Ammon's horn (tissue), 1 donor: ENCODE results near the gene SEC14L3.
A peak's percentile ranks its signal among the peaks of the same experiment; 100 is the strongest.
"Not testable (repeated sequence)": the region's sequence is repeated elsewhere in the genome, so short reads cannot be mapped to it uniquely, and the experiment has no call there.

Experiments
- DNase-seq: peaks from one replicate; pipeline ENCODE4 v3.0.0-alpha.2; 2016; ENCODE audit warnings: low spot score

Gene SEC14L3

DNA sequence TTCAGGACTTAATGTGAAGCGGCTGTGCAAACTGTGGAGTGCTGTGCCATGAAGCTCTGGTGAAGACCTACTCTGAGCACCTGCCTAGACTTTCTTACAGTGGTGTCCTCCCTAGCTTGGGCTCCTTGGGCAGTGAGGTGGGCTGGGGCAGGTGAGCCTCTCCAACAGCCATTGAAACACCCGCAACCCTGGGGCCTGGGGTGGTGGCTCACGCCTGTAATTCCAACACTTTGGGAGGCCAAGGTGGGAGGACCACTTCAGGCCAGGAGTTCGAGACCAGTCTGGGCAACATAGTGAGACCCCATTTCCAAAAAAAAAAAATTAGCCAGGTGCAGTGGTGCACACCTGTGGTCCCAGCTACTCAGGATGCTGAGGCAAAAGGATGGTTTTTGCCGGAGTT lies 14.3 kb upstream of the SEC14L3 start:
- DNase-seq, result no peak

DNA sequence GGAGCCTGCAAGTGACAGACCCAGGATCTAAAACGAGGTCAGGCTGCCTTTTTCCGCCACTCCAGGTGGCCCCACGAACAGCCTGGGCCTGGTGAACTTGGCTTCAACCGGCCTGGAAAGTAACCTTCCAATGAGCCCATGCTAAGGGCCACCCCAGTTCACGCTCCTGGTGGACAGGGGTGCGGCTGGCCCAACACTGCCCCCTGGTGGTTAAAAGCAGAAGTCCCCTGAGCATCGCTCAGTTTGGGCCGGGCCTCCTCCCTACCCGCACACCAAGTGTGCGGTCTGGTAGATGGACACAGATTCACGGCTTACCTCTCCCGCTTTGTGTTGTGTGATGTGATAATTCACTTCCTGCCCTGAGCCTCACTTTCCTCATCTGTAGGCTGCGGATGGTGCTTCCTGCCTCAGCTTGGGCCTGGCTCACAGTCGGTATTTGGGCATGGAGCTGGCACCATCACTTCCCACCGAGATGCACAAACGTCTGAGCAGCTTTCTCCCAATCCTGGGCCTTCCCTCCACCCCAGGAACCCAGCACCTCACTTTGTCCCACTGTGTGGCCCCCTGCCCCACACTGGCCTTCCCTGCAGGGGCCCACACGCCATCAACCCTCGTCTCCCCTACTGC lies 13.7 kb upstream of the SEC14L3 start:
- DNase-seq, result peak; percentile 72

DNA sequence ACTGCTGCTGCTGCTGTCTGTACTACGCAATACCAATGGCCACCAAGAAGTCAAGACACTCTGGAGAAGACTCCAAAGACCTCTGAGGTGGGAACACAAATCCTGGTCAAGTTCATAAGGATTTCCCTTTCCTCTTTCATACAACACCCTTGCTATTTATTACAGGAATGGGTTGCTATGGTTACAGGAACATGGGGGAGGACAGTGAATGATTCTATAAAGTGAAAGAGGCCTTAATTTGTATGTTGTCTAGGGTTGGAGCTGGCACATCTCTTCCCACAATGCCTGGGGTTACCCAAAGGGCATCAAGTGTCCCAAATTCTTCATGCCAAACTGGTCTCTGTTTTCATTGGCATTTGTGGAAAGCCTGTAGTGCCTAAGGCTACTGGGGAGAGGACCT lies 11.4 kb upstream of the SEC14L3 start:
- DNase-seq, result peak; percentile 22

DNA sequence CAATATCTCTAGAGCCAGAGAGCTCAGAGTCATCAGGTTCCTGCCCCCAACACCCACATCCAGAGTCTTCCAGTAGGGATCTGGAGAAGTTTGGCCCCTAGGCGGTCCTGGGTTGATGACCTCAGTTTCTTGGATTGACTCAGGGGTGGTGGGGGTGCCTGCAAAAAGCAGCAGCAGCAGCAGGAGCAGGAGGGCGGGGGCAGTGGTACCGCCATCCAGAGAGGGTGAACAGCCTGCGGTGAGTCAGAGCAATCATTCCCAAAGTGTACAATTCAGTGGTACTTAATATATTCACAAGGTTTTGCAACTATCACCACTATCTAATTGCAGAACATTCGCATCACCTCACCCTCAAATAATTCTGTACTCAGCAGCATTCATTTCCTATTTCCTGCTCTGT lies 9.9 kb upstream of the SEC14L3 start:
- DNase-seq, result peak; percentile 64

DNA sequence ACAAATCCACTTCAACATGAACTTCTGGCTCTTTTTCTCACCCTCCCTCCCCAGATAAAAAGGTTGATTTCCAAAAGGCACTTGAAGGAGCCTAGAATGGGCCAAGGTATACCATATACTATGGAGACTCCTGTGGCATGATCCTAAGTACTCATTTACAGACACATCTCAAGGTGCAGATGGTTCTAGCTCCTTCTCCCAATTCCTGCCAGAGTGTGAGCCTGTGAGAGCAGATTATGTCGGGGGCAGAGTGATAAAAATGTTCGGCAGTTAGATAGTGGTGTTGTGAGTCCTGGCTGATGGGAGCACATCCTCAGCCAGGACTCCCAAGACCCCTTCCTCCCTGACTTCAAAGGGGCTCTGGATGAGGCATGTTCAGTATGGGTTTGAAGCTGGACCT lies 8.2 kb upstream of the SEC14L3 start:
- no peak for DNase-seq

DNA sequence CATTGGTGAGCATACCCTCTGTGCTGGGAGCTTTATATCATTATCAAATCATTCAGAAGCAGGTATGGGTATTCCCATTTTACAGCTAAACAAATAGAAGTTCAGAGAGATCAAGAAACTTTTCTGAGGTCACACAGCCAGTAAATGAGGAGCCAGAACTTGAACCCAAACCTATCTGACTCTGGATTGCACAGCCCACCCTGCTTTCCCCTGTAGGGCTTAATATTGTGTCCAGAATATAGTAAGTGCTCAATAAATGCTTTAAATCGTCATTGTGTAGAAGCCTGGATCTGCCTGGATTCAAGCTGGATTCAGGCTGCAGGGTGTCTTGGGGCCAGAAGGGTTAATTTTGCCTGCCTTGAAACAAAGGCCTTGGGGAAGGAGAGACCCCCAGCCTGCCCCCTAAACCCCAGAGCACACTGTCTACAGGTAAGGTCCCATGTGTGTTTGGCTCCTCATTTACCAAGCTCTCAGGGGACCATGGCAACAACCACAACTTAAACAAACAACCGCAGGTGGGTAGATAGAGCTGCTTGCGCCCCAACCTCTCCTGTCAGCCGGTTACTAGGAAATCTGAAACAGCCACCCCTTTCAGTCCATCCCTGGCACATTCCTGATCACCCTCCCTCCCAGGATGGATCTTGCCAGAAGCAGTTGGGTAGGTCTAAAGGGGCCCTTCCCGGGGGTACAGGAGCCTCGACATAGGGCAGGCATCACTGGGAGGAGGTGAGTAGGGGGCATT lies 3.0 kb upstream of the SEC14L3 start:
- DNase-seq, result no peak

DNA sequence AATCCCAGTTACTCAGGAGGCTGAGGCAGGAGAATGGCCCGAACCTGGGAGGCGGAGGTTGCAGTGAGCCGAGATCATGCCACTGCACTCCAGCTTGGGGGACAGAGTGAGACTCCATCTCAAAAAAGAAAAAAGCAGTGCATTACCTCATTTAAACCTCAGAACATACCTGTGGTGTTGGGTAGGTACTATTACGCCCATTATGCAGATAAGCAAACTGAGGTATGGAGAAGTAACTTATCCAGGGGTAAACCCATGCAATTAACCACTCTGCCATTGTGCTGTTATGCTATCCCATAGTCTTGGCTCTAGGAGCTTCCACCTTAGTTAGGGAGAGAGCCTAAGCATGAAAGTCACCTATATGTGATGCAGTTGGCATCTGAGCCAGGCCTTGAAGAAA lies 2.3 kb upstream of the SEC14L3 start:
- DNase-seq, result no peak

DNA sequence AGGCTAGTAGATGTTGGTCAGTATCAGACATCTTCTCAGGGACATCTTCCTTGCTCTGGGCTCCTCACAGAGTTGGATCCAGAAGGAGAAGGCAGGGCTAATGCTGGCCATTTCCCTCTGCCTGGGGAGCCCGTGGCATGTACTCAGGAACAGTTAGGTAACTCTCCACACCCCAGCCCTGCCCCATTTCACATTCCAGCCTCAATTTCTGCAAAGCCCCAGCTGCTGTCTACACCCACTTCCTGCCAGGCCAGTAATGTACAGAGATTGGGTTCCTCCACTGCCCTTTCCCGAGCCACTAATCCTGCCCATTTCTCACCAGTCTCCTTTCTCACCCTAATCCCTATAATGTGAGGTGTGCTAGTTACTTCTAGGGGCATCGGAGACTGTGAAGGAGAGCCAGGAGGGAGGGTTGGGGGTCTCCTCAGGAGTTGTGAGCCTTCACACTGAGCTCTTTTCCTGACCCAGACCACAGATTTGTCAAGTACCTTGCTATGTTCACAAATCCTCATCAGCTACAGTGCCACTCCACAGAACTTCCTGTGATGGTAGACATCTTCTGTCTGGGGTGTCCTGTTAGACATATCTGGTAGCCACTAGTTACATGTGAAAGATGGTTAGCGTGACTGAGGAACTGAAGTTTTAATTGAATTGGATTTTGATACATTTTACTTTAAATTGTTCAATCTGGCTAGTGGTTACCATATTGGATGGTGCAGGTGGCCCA lies 1.3 kb upstream of the SEC14L3 start:
- DNase-seq, result no peak

DNA sequence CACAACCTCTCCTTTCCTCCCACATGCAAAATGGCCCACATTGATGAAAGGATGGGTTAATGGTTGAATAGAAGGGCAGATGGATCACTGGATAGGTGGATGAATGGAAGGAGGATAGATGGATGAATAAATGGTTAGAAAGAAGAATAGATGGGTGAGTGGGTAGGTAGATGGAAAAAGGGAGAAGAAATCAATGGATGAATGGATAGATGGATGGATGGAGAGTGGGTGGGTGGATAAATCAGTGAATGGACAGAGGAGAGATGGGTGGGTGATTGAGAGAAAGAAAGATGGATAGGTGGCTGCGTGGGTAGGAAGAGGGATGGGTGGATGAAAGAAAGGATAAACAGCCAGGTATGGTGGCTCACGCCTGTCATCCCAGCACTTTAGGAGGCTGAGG lies 1.2 kb downstream of the SEC14L3 start:
- DNase-seq, result no peak

DNA sequence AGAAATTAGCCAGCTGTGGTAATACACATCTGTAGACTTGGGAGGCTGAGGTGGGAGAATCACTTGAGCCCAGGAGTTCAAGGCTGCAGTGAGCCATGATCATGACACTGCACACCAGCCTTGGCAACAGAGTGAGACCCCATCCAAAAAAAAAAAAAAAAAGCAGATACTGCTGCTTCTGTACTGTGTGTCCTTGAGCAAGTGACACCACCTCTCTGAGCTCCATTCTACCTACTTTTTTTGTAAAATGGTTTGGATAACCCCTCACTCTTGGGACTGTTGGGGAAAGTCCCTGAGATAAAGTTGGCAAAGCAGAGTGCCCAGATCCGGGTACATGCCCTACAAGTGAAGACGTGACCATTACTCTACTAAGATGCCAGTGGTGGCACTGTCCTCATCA lies 2.7 kb downstream of the SEC14L3 start:
- no peak for DNase-seq

DNA sequence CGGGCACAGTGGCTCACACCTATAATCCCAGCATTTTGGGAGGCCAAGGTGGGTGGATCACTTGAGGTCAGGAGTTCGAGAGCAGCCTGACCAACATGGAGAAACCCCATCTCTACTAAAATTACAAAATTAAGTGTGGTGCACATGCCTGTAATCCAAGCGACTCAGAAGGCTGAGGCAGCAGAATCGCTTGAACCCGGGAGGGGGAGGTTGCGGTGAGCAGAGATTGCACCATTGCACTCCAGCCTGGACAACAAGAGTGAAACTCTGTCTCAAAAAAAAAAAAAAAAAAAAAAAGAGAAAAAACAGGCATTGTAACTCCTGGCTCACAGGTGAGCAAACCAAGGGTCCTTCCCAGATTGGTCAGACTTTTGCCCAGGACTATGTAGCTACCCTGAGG lies 11.3 kb downstream of the SEC14L3 start:
- not testable (repeated sequence) for DNase-seq

DNA sequence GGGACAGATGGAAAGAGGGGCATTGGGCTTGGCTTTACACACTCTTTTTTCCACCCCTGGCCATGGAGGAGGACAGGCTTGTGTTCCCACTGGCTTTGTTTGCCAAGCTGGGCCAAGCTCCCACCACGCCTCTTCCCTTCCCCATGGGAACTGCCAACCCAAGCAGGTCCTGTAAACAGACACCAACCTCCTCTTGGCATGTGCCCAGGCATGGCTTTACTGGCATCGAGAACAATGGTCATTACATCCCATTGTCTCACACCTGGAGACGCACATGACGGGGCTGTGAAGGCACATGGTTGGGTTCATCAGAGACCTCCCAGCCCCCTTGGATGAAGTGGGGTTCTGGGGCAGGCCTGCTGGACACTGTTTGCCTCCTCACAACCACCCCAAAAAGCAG lies 11.7 kb downstream of the SEC14L3 start:
- DNase-seq, result no peak

DNA sequence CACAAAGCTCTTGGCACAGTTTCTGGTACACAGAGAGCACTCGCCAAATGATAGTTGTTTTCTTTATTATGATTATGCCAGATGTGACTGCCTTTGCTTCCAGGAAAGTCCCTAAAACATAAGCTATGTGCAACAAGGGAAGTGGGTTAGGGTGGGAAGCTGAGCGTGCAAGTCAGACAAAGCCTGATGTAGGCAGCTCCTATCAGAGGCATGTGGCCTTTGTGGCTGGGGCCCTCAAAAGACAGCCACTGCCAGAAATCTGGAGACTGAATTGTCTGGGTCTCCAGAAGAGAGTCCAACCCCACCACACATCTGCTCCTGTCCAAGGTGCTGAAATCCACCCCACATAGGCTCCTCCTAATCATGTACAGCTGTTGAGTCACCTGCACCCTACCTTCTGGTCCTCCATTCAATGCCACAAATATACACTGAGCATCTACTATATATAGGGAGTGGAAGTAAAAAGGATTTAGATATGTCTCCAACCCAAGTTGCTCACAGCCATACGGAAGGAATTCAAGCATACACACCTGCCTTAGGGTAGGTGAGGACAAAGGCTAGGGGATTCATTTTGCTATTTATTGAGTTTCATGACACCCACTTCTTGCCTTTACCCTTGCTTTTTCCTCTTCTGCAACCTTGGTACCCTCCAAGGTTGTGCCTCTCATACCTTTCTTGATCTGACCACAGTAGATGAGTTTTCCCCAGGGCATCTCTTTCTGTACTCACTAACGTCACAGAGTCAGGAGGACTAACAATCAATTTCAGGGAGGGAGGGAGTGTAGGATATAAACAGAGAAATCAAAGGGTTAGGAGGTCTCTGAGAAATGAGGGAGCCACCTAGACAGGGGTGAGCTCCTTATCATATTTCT lies 12.4 kb downstream of the SEC14L3 start:
- DNase-seq, result no peak

DNA sequence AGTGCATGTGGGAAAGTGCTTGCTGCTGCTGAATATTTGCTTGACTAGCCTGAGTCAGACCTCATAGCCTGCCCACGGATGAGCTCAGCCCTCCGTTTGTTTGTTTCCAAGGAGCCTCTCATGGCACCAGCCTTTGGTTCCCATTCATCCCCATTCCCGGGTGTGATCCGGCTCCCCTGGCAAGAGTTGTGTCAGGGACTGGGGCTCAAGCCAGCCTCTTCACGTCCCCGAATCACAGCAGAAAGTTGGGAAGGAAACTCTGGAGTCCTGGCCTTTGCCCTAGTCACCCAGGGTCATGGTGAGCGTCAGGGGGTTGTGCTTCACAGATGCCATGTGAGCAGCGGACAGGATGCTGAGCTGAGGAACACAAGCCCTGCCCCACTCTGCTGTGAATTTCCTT lies 13.8 kb downstream of the SEC14L3 start:
- DNase-seq, result peak; percentile 71

DNA sequence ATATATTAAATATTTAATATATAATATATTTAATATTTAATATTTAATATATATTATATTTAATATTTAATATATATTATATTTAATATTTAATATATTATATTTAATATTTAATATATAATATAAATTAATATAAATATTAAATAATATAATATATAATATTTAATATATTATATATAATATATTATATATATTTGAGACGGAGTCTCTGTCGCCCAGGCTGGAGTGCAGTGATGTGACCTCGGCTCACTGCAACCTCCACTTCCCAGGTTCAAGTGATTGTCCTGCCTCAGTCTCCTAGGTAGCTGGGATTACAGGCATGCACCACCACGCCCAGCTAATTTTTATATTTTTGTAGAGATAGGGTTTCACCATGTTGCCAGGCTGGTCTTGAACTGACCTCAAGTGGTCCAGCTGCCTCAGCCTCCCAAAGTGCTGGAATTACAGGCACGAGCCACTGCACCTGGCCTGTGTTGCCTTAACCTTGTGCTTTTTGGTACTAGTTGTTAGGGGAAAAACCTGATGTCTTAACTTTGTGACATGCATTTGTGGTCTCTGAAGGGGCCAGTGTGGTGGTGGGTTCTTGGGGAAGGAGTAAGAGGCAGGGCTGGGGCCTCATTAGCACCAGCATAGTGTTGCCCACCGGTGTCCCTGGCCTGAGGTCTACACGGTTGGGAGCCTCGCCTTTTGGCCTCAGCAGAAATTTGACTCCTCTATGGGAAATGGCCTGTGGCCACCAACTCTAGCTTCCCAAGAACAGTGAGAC lies 16.6 kb downstream of the SEC14L3 start:
- DNase-seq, result no peak

DNA sequence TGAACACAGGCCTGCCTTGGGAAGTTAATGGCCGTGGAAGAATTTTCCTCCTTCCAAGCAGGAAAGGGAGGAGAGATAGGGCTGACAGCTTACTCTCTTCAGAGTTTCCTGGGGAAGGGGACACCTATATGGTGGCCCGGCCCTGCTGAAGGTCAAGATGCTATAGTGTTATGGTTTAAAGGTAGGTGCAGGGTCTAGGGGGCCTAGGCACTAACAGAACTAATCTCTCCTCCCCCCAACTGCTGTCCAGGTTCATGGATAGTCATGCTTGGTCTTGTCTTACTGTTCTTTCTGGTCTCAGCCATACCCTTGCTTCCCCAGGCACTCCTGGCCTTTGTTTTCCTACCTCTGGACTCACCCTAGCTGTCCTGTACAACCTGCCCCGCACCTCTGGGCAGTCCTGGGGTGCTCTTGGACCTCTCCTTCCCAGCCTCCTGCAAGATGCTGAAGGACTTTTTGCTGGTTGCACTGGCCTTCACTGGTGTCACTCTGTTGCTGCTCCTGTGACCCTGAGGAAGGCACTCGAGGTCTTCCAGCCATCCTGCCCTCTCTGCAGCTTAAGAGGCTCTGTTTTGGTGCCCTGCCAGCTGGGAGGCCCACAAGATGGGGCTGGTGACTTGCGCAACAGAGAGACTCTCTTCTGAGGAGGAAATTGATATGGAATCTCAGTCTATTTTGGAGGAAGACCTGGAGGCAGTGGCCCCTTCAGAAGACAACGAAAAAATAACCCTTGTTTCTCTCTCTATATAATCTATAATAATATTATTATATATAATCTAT lies 17.9 kb downstream of the SEC14L3 start:
- no peak for DNase-seq

DNA sequence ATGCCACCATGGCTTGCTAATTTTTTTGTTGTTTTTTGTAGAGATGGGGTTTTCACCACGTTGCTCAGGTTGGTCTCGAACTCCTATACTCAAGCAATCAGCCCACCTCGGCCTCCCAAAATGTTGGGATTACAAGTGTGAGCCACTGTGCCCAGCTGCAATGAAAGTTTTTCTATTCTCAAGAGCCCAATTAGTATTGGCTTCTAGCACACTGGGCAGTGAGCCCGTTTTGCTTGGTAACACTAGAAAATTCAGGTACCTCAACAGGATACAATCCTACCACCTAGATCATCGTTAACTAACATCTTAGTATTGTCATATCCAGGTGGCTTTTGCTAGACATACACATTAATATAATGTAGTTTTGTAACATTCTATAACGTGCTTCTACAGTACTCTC lies 19.0 kb downstream of the SEC14L3 start:
- DNase-seq, result no peak

DNA sequence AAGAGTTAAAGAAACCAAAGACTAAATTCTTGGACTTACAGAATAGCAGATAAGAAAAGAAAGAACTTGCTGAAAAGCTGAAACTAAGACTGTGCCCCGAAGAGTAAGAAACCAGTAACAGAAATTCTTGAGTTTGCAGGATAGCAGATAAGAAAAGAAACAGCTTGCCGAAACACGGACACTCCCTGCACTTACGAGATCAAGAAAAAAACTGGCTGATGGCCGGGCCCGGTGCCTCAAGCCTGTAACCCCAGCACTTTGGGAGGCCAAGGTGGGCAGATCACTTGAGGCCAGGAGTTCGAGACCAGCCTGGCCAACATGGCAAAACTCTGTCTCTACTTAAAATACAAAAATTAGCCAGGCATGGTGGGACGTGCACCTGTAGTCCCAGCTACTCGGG lies 20.3 kb downstream of the SEC14L3 start:
- not testable (repeated sequence) for DNase-seq

DNA sequence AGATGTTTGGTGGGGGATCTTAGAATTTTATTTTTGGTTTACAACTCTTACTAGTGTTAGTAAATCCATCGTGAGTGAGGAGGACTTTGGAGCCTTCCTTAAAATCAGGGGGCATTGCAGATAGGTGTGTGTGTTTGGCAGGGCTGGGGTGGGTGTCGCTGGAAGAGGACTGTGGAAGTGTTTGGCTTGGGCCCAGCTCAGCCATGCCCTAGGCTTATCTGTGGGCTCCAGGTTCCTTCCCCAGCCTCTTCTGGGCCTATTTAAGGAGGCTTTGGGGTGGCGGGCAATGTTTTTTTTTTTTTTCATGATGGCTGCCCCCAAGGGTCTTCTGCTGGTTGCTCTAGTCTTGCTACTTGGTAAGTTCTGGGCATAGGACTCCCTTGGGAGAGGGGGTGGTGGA lies 24.2 kb downstream of the SEC14L3 start:
- DNase-seq, result no peak

DNA sequence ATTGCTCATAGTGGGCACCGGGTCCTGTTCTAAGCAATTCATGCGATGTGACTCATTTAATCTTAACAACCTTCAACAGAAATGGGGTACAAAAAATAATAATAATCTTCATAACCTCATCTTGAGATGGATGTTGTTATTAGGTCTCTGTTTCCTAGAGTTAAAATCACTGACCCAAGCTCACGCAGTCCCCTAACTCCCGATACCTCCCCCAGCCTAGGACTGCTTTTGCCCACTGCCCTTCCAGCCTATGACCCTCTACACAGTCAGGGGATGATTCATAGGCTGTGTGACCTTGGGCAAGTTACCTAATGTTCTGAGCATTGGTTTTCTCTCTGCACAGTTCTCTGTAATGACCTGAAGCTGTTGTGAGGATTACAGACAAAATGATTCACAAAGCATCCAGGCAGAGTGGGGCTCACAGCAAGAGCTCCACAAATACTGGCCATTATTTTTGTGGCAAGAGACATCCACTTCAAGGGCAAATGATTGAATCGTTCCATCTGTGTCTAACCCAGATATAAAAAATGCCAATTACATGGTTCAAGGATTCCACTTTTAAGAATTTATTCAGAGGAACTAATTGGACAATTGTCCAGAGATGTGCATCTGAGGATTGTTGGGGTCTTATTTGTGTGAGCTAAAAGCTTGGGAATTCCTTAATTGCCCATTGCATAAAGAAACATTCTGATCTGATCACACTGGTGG lies 26.2 kb downstream of the SEC14L3 start:
- DNase-seq, result no peak
